DOHH2 (cell line): ENCODE measurements around the gene SCAMP5.

Experiments used
- EZH2phosphoT487 ChIP-seq: fragments of 200-600 bp; sonication (generic); IDR thresholded peaks from 2 replicates; pipeline ENCODE4 v1.6.1; 2017; ENCODE audit warnings: borderline replicate concordance, mild to moderate bottlenecking, antibody characterized with exemption, low read length, moderate library complexity, mixed read lengths
- TF ChIP-seq, protein P1 (sequence below): fragments of 200-600 bp; sonication (generic); IDR thresholded peaks from one replicate; pipeline ENCODE4 v1.5.1; 2014; ENCODE audit warnings: antibody characterized with exemption, mild to moderate bottlenecking, low read depth, low read length; ENCODE audit not compliant: poor library complexity, severe bottlenecking

DNA sequence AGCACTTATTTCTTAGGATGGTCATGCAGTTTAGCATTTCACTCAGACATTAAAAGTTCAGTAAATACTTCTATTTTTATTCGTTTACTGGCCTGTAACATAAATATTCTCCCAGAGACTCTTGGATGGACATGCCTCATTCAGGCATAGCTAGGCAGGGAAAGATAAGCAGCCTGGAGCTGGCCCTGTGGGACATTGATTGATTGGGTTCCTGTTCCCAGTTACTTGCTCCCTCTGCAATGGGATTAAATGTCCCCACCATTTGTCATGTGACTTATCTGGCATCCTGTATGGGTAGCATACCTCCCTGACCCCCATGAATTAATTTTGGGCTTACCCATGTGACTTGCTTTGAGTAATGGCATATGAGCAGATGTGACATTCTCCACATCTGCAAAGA, 2.7 kb upstream of the SCAMP5 start:
- TF ChIP-seq, protein P1, sequence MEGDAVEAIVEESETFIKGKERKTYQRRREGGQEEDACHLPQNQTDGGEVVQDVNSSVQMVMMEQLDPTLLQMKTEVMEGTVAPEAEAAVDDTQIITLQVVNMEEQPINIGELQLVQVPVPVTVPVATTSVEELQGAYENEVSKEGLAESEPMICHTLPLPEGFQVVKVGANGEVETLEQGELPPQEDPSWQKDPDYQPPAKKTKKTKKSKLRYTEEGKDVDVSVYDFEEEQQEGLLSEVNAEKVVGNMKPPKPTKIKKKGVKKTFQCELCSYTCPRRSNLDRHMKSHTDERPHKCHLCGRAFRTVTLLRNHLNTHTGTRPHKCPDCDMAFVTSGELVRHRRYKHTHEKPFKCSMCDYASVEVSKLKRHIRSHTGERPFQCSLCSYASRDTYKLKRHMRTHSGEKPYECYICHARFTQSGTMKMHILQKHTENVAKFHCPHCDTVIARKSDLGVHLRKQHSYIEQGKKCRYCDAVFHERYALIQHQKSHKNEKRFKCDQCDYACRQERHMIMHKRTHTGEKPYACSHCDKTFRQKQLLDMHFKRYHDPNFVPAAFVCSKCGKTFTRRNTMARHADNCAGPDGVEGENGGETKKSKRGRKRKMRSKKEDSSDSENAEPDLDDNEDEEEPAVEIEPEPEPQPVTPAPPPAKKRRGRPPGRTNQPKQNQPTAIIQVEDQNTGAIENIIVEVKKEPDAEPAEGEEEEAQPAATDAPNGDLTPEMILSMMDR = no peak
- no peak for TF ChIP-seq EZH2phosphoT487
